Measurements from ENCODE around the gene C19orf33.

C19orf33 gene

DNA sequence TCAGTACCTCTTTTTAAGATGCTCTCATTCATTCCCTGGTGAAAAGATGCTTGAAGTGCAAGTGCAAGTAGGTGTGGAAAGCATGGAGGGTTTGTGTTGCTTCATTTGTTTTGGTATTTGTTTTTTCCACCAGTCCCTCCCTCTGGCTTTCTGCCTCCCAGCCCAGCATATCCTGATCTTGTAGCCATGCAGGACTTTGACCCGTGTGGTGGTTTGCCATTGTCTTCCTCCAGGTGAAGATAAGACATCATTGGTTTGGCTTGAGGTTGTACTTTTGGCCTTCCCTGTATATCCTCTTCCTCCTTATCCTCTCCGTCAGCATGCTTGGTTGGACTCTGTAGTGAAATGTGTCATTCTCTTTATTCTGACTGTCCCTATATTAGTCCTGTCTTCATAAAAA is 30.6 kb upstream of the C19orf33 start:
- DNase-seq, result no peak
- H3K36me3 Mint-ChIP-seq (ENCODE audit: low read depth), result no peaks in the 10 kb centered on the region
- H3K4me1 Mint-ChIP-seq (ENCODE audit: low read depth), result peaks cover 10% of the 10 kb centered on the region
- H3K27me3 Mint-ChIP-seq, result no peaks in the 10 kb centered on the region
- no peaks in the 10 kb centered on the region for H3K9me3 Mint-ChIP-seq
- H3K27ac Mint-ChIP-seq, result no peak overlapping the region
- H3K4me3 Mint-ChIP-seq, result no peak overlapping the region

- no peak for DNase-seq
- Mint-ChIP-seq H3K36me3 (ENCODE audit: low read depth) (no peaks in the 10 kb centered on the region), H3K9me3 (no peaks in the 10 kb centered on the region), H3K4me1 (ENCODE audit: low read depth) (peaks cover 10% of the 10 kb centered on the region), H3K4me3 (no peak overlapping the region), H3K27ac (no peak overlapping the region), H3K27me3 (no peaks in the 10 kb centered on the region)
These were observed 29.3 kb upstream of the C19orf33 start for GRCh38 chr19:38274739-38275138.

GRCh38 chr19:38276942-38277517 is 27.0 kb upstream of the C19orf33 start:
- DNase-seq, result no peak
- H3K27me3 Mint-ChIP-seq, result no peaks in the 10 kb centered on the region
- H3K4me1 Mint-ChIP-seq (ENCODE audit: low read depth), result peaks cover 5% of the 10 kb centered on the region
- no peaks in the 10 kb centered on the region for H3K36me3 Mint-ChIP-seq (ENCODE audit: low read depth)
- H3K27ac Mint-ChIP-seq, result no peak overlapping the region
- no peaks in the 10 kb centered on the region for H3K9me3 Mint-ChIP-seq
- no peak overlapping the region for H3K4me3 Mint-ChIP-seq

- Mint-ChIP-seq H3K36me3 (ENCODE audit: low read depth) (no peaks in the 10 kb centered on the region), H3K27me3 (no peaks in the 10 kb centered on the region), H3K4me3 (no peak overlapping the region), H3K4me1 (ENCODE audit: low read depth) (peaks cover 8% of the 10 kb centered on the region), H3K9me3 (no peaks in the 10 kb centered on the region), H3K27ac (no peak overlapping the region)
- DNase-seq, result no peak
These were observed 26.5 kb upstream of the C19orf33 start for GRCh38 chr19:38277549-38277948.

GRCh38 chr19:38277969-38278680 is 25.9 kb upstream of the C19orf33 start:
- H3K4me1 Mint-ChIP-seq (ENCODE audit: low read depth), result peaks cover 8% of the 10 kb centered on the region
- no peak overlapping the region for H3K4me3 Mint-ChIP-seq
- no peaks in the 10 kb centered on the region for H3K9me3 Mint-ChIP-seq
- no peak for DNase-seq
- H3K36me3 Mint-ChIP-seq (ENCODE audit: low read depth), result no peaks in the 10 kb centered on the region
- peak overlapping the region; percentile 40 for H3K27ac Mint-ChIP-seq
- H3K27me3 Mint-ChIP-seq, result no peaks in the 10 kb centered on the region

GRCh38 chr19:38278751-38279150 is 25.3 kb upstream of the C19orf33 start:
- Mint-ChIP-seq H3K4me3 (no peak overlapping the region), H3K9me3 (no peaks in the 10 kb centered on the region), H3K36me3 (ENCODE audit: low read depth) (no peaks in the 10 kb centered on the region), H3K4me1 (ENCODE audit: low read depth) (peaks cover 8% of the 10 kb centered on the region), H3K27me3 (no peaks in the 10 kb centered on the region), H3K27ac (no peak overlapping the region)
- no peak for DNase-seq

GRCh38 chr19:38280030-38280921 is 23.8 kb upstream of the C19orf33 start:
- Mint-ChIP-seq H3K4me3 (no peak overlapping the region), H3K9me3 (no peaks in the 10 kb centered on the region), H3K36me3 (ENCODE audit: low read depth) (peaks cover 3% of the 10 kb centered on the region), H3K27me3 (no peaks in the 10 kb centered on the region), H3K27ac (peak overlapping the region; percentile 50), H3K4me1 (ENCODE audit: low read depth) (peaks cover 8% of the 10 kb centered on the region)
- no peak for DNase-seq

GRCh38 chr19:38281811-38282566 is 22.1 kb upstream of the C19orf33 start:
- no peaks in the 10 kb centered on the region for H3K27me3 Mint-ChIP-seq
- no peaks in the 10 kb centered on the region for H3K9me3 Mint-ChIP-seq
- H3K27ac Mint-ChIP-seq, result peak overlapping the region; percentile 42
- H3K36me3 Mint-ChIP-seq (ENCODE audit: low read depth), result peaks cover 6% of the 10 kb centered on the region
- no peak overlapping the region for H3K4me3 Mint-ChIP-seq
- peaks cover 8% of the 10 kb centered on the region for H3K4me1 Mint-ChIP-seq (ENCODE audit: low read depth)
- no peak for DNase-seq

GRCh38 chr19:38283271-38283670 is 20.8 kb upstream of the C19orf33 start:
- H3K4me1 Mint-ChIP-seq (ENCODE audit: low read depth), result peaks cover 8% of the 10 kb centered on the region
- DNase-seq, result no peak
- H3K36me3 Mint-ChIP-seq (ENCODE audit: low read depth), result peaks cover 6% of the 10 kb centered on the region

GRCh38 chr19:38284422-38284821 is 19.6 kb upstream of the C19orf33 start:
- Mint-ChIP-seq H3K9me3 (no peaks in the 10 kb centered on the region), H3K27ac (peak overlapping the region; percentile 59), H3K36me3 (ENCODE audit: low read depth) (peaks cover 11% of the 10 kb centered on the region), H3K4me3 (no peak overlapping the region), H3K27me3 (no peaks in the 10 kb centered on the region), H3K4me1 (ENCODE audit: low read depth) (peaks cover 8% of the 10 kb centered on the region)
- DNase-seq, result no peak

More at GRCh38 chr19:38283271-38283670, 20.8 kb upstream of the C19orf33 start:
- Mint-ChIP-seq H3K4me3 (no peak overlapping the region), H3K27me3 (no peaks in the 10 kb centered on the region), H3K27ac (no peak overlapping the region), H3K9me3 (no peaks in the 10 kb centered on the region)

- Mint-ChIP-seq H3K27ac (no peak overlapping the region), H3K27me3 (no peaks in the 10 kb centered on the region), H3K36me3 (ENCODE audit: low read depth) (peaks cover 19% of the 10 kb centered on the region), H3K9me3 (no peaks in the 10 kb centered on the region), H3K4me1 (ENCODE audit: low read depth) (peaks cover 8% of the 10 kb centered on the region), H3K4me3 (no peak overlapping the region)
- DNase-seq, result no peak
These were observed 18.5 kb upstream of the C19orf33 start for GRCh38 chr19:38285567-38285966.

DNA sequence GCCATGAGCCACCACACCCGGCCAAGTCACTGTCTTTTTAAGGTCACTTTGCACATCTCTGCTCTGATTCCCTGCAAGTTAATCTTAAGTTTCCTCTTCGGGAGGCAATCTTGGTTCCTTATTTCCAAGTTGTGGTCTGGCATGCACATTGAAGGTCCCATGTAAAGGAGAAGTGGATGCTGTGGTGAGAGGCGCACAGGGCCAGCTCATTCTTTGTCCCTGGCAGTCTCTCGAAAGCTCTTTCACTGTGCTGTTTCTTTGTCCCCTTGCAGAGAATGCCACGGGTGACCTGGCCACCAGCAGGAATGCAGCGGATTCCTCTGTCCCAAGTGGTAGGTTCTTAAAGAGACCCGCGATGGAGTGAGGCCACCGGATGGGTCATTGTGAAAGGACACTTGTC is 16.4 kb upstream of the C19orf33 start:
- H3K9me3 Mint-ChIP-seq, result no peaks in the 10 kb centered on the region
- H3K36me3 Mint-ChIP-seq (ENCODE audit: low read depth), result peaks cover 34% of the 10 kb centered on the region
- H3K27me3 Mint-ChIP-seq, result no peaks in the 10 kb centered on the region
- H3K27ac Mint-ChIP-seq, result no peak overlapping the region
- no peak for DNase-seq
- H3K4me3 Mint-ChIP-seq, result no peak overlapping the region
- H3K4me1 Mint-ChIP-seq (ENCODE audit: low read depth), result no peaks in the 10 kb centered on the region

- Mint-ChIP-seq H3K36me3 (ENCODE audit: low read depth) (peaks cover 34% of the 10 kb centered on the region), H3K27ac (no peak overlapping the region), H3K4me3 (no peak overlapping the region), H3K4me1 (ENCODE audit: low read depth) (no peaks in the 10 kb centered on the region), H3K9me3 (no peaks in the 10 kb centered on the region), H3K27me3 (no peaks in the 10 kb centered on the region)
- no peak for DNase-seq
These were observed 15.8 kb upstream of the C19orf33 start for GRCh38 chr19:38288123-38288855.

DNA sequence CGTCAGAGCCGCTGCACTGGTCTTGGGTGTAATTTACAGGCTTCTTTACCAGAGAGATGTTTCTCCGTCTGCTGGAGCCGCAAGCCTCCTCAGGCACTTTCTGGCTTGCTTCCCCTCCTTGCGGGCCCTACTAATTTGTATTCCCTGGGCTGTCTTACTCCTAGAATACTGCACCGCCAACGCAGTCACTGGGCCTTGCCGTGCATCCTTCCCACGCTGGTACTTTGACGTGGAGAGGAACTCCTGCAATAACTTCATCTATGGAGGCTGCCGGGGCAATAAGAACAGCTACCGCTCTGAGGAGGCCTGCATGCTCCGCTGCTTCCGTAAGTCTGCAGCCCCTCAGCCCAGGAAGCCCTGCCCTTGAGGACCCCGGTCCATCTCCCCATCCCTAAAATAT is 14.1 kb upstream of the C19orf33 start:
- H3K4me1 Mint-ChIP-seq (ENCODE audit: low read depth), result no peaks in the 10 kb centered on the region
- peaks cover 30% of the 10 kb centered on the region for H3K36me3 Mint-ChIP-seq (ENCODE audit: low read depth)
- no peak for DNase-seq
- no peaks in the 10 kb centered on the region for H3K27me3 Mint-ChIP-seq
- H3K27ac Mint-ChIP-seq, result no peak overlapping the region
- H3K9me3 Mint-ChIP-seq, result no peaks in the 10 kb centered on the region
- H3K4me3 Mint-ChIP-seq, result no peak overlapping the region
